Spleen (tissue), 7 donors: ENCODE data around the gene ELAVL4.

Source experiments
- POLR2AphosphoS5 ChIP-seq, 3 donors: sonication (generic); formaldehyde crosslinking; IDR thresholded peaks; one replicate each; pipeline ENCODE4 v1.5.1; 2017; ENCODE audit warnings: antibody characterized with exemption in 3 of 3
- TF ChIP-seq, protein P1 (sequence below), 11 experiments: fragments of 200-600 bp in 7 of 11; fragments of 450-650 bp in 4 of 11; sonication (generic) in 4 of 11; IDR thresholded peaks in 8 of 11; conservative IDR thresholded peaks in 3 of 11; 1 replicate in 7 of 11; 2 replicates in 4 of 11; pipeline versions ENCODE4 v1.4.0 to v1.8.0; 2016 to 2021; ENCODE audit warnings: antibody characterized with exemption in 11 of 11, inconsistent platforms in 4 of 11, mild to moderate bottlenecking in 1 of 11
- donor health status: DM: no; HTN: no; CAD: no; lungs with moderate emphysema.
- donor health status: DM: no; HTN: no; CAD: no.
- donor health status: DM: no; HTN: no; CAD: no.

DNA sequence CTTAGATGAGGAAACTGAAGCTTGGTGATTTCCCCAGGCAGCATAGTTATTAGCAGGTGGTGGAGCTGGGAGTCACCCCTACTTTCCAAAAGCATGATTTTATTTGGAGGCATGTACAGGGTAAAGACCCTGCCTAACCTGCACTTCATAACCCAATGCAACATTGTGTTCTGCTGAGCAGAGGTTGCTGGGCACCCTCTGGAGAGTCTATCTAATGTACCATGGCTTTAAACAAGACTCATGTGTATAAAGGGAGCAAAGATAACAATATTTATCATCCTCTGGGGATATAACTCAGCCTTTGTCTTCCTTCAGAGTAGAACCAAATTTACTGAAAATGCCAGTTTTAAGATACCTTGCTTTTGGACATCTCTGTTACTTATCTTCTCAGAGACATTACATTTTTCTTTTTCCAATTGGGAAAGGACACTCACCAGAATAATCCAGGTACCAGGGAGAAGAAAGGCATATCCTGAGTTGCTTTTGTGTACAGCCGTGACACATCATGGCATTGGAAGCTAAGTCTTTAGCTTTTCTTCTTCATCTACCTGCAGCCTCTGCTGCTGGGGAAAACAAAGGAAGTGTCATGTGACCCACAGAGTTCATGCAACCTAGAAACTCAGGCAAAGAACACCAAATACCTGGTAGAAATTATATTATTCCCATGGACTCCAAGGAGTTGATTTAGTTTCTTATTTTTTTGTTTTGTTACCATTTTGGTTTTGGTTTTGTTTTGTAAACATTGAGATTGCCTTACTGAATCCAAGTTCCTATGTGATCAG, 39.6 kb downstream of the ELAVL4 start:
- TF ChIP-seq, protein P1, sequence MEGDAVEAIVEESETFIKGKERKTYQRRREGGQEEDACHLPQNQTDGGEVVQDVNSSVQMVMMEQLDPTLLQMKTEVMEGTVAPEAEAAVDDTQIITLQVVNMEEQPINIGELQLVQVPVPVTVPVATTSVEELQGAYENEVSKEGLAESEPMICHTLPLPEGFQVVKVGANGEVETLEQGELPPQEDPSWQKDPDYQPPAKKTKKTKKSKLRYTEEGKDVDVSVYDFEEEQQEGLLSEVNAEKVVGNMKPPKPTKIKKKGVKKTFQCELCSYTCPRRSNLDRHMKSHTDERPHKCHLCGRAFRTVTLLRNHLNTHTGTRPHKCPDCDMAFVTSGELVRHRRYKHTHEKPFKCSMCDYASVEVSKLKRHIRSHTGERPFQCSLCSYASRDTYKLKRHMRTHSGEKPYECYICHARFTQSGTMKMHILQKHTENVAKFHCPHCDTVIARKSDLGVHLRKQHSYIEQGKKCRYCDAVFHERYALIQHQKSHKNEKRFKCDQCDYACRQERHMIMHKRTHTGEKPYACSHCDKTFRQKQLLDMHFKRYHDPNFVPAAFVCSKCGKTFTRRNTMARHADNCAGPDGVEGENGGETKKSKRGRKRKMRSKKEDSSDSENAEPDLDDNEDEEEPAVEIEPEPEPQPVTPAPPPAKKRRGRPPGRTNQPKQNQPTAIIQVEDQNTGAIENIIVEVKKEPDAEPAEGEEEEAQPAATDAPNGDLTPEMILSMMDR (IDR thresholded peaks at IDR 0.05 in 8 of 11, conservative IDR thresholded peaks at IDR 0.05 in 3 of 11) = no peak
- no peak for TF ChIP-seq POLR2AphosphoS5 (IDR thresholded peaks at IDR 0.05)
